CD14-positive monocyte (primary cell): ENCODE data around the gene ASPA. TPM values are rescaled to one million over a fixed set of nuclear protein-coding genes. Genes with fewer than 3 reads are reported as not detected.

ENCODE experiments used
- DNase-seq, 3 donors: peaks; one replicate each; pipeline ENCODE4 v3.0.0-alpha.2; 2011 to 2022
- H2AFZ ChIP-seq: 2 replicates; pipeline ENCODE4 v1.6.0; 2012; ENCODE audit warnings: mild to moderate bottlenecking, low read depth, low read length, inconsistent platforms; ENCODE audit not compliant: insufficient read depth, poor library complexity, severe bottlenecking
- H3K27ac ChIP-seq, 2 donors: 1 replicate in 1 of 2; 2 replicates in 1 of 2; pipeline ENCODE4 v1.5.1; 2012 to 2013; ENCODE audit warnings: low read length in 2 of 2, control low read depth in 1 of 2, inconsistent platforms in 1 of 2, low read depth in 1 of 2, mild to moderate bottlenecking in 1 of 2
- H3K27me3 ChIP-seq, 2 donors: one replicate each; pipeline versions ENCODE4 v1.6.0 to v1.6.1; 2011 to 2013; ENCODE audit warnings: low read length in 2 of 2; ENCODE audit not compliant: control insufficient read depth in 2 of 2, insufficient read depth in 2 of 2
- H3K36me3 ChIP-seq, 2 donors: replicated peaks in 1 of 2; 1 replicate in 1 of 2; 2 replicates in 1 of 2; pipeline versions ENCODE4 v1.5.1 to v1.6.1; 2012 to 2013; ENCODE audit warnings: low read length in 2 of 2, control low read depth in 1 of 2, inconsistent platforms in 1 of 2, mild to moderate bottlenecking in 1 of 2; ENCODE audit not compliant: insufficient read depth in 2 of 2, control insufficient read depth in 1 of 2
- H3K4me1 ChIP-seq, 2 donors: 1 replicate in 1 of 2; 2 replicates in 1 of 2; pipeline versions ENCODE4 v1.5.1 to v1.6.1; 2012 to 2013; ENCODE audit warnings: low read length in 2 of 2, control low read depth in 1 of 2, inconsistent platforms in 1 of 2, mild to moderate bottlenecking in 1 of 2, moderate library complexity in 1 of 2; ENCODE audit not compliant: insufficient read depth in 2 of 2, control insufficient read depth in 1 of 2
- H3K4me2 ChIP-seq: replicated peaks from 2 replicates; pipeline ENCODE3; 2012; ENCODE audit warnings: low read length, moderate library complexity, mild to moderate bottlenecking; ENCODE audit not compliant: poor library complexity, severe bottlenecking; ENCODE audit errors: extremely low read depth
- H3K4me3 ChIP-seq, 3 experiments: fragments of 200-600 bp in 1 of 3; sonication (generic) in 1 of 3; replicated peaks in 1 of 3; 1 replicate in 2 of 3; 2 replicates in 1 of 3; pipeline ENCODE4 v1.5.1; 2011 to 2013; ENCODE audit warnings: low read length in 3 of 3, mild to moderate bottlenecking in 3 of 3, control low read depth in 2 of 3, low read depth in 2 of 3, inconsistent platforms in 1 of 3, moderate library complexity in 1 of 3
- H3K79me2 ChIP-seq: 2 replicates; pipeline ENCODE4 v1.6.0; 2012; ENCODE audit warnings: mild to moderate bottlenecking, control low read depth, inconsistent platforms, low read length, moderate library complexity; ENCODE audit not compliant: insufficient read depth
- H3K9ac ChIP-seq: 2 replicates; pipeline ENCODE4 v1.6.0; 2017; ENCODE audit warnings: low read length, mild to moderate bottlenecking; ENCODE audit not compliant: insufficient read depth, poor library complexity, severe bottlenecking
- H3K9me3 ChIP-seq, 2 donors: replicated peaks in 1 of 2; 1 replicate in 1 of 2; 2 replicates in 1 of 2; pipeline versions ENCODE4 v1.5.1 to v1.6.1; 2012 to 2013; ENCODE audit warnings: low read length in 2 of 2, control low read depth in 1 of 2; ENCODE audit not compliant: control insufficient read depth in 1 of 2, insufficient read depth in 1 of 2
- H4K20me1 ChIP-seq: 2 replicates; pipeline ENCODE4 v1.6.0; 2012; ENCODE audit warnings: mild to moderate bottlenecking, low read length, control low read depth, moderate library complexity; ENCODE audit not compliant: insufficient read depth
- H3K27ac Mint-ChIP-seq, 7 donors: one replicate each; pipeline ENCODE4 v1.8.0; 2020; ENCODE audit warnings: mild to moderate bottlenecking in 7 of 7, mixed read lengths in 7 of 7, moderate library complexity in 6 of 7, inconsistent platforms in 2 of 7
- H3K27me3 Mint-ChIP-seq, 3 donors: one replicate each; pipeline ENCODE4 v1.8.0; 2021 to 2022; ENCODE audit warnings: low read depth in 3 of 3, mild to moderate bottlenecking in 3 of 3, mixed read lengths in 3 of 3, moderate library complexity in 3 of 3, inconsistent platforms in 1 of 3
- H3K36me3 Mint-ChIP-seq, 2 donors: one replicate each; pipeline ENCODE4 v1.8.0; 2020; ENCODE audit warnings: mixed read lengths in 2 of 2, inconsistent platforms in 1 of 2, mild to moderate bottlenecking in 1 of 2
- H3K4me1 Mint-ChIP-seq: one replicate; pipeline ENCODE4 v1.8.0; 2020; ENCODE audit warnings: mild to moderate bottlenecking, mixed read lengths
- H3K4me3 Mint-ChIP-seq, 2 donors: one replicate each; pipeline ENCODE4 v1.8.0; 2020; ENCODE audit warnings: mild to moderate bottlenecking in 2 of 2, mixed read lengths in 2 of 2, moderate library complexity in 1 of 2
- H3K9me3 Mint-ChIP-seq, 7 donors: one replicate each; pipeline ENCODE4 v1.8.0; 2020 to 2022; ENCODE audit warnings: mixed read lengths in 7 of 7, mild to moderate bottlenecking in 6 of 7, moderate library complexity in 6 of 7, inconsistent platforms in 2 of 7
- CTCF ChIP-seq: fragments of 200-600 bp; IDR thresholded peaks from one replicate; pipeline ENCODE4 v1.8.0; 2022; ENCODE audit warnings: antibody characterized with exemption, mild to moderate bottlenecking
- WGBS: methylation state at CpG from one replicate; pipeline ENCODE4 v1.1.5; 2013; ENCODE audit warnings: missing lambda C conversion rate; ENCODE audit not compliant: insufficient coverage; 5-methylcytosine and 5-hydroxymethylcytosine counted together
- intact Hi-C, 2 donors: fragments of 100-400 bp; cut with micrococcal nuclease; formaldehyde crosslinking; loops; one replicate each; pipeline versions ENCODE4 v1.15.0 to v1.15.1; 2023
- polyA plus RNA-seq, 3 donors: library from polyadenylated mRNA; depleted of rRNA in 1 of 3; unstranded in 2 of 3; stranded (reverse) in 1 of 3; fragments of 300-500 nt in 2 of 3; fragments of >200 nt in 1 of 3; fragmentation: Illumina TruSeq in 2 of 3; gene quantifications; 1 replicate in 2 of 3; 2 replicates in 1 of 3; pipeline ENCODE4 v1.2.3, GENCODE V29; 2012 to 2021

The ASPA gene
- polyA plus RNA-seq, 3 donors = not detected

DNA sequence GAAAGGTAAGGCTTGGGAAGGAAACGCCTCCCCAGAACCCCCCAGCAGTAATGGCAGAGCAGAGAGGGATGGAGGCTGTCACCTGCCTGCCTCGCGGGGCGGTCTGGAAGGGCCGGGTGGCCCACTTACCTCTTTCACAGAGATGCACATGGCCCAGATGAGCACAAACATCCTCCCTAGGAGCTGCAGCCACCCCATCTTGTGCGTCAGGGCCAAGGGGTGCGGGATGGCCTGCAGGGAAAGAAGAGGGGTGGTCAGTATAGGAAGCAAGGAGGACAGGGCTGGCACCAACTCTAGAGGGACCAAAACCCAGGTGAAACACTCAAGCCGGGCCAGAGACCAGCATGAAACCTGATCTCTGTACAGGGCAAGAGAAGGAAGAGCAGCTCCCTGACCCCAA is 52.1 kb downstream of the ASPA start:
- H3K4me1 Mint-ChIP-seq = no peaks in the 10 kb centered on the region
- Histone ChIP-seq H3K9ac (no peak overlapping the region), H3K27ac (no peak overlapping the region), H3K4me2 (no peak overlapping the region), H2AFZ (no peak overlapping the region), H4K20me1 (no peaks in the 10 kb centered on the region), H3K79me2 (no peaks in the 10 kb centered on the region), H3K4me3 (no peak overlapping the region), H3K27me3 (no peaks in the 10 kb centered on the region), H3K36me3 (no peaks in the 10 kb centered on the region), H3K9me3 (no peaks in the 10 kb centered on the region), H3K4me1 (no peaks in the 10 kb centered on the region)
- intact Hi-C loops = no loop called here
- H3K4me3 Mint-ChIP-seq = no peak overlapping the region
- H3K27ac Mint-ChIP-seq = no peak overlapping the region
- DNase-seq = no peak
- H3K9me3 Mint-ChIP-seq = no peaks in the 10 kb centered on the region
- H3K36me3 Mint-ChIP-seq = no peaks in the 10 kb centered on the region
- H3K27me3 Mint-ChIP-seq = peaks cover 0 to 8% (median 6%) of the 10 kb centered on the region in 3 donors
- 100% methylated on average over 3 of the region's 8 CpGs for WGBS
- TF ChIP-seq CTCF = no peak

GRCh38 chr17:3528403-3528851 is 52.6 kb downstream of the ASPA start:
- no peaks in the 10 kb centered on the region for H3K36me3 Mint-ChIP-seq
- H3K27me3 ChIP-seq = no peaks in the 10 kb centered on the region
- DNase-seq = no peak
- no peak overlapping the region for H3K9ac ChIP-seq
- 82% methylated on average over 11 of the region's 14 CpGs for WGBS
- no peak overlapping the region for H3K4me2 ChIP-seq
- H3K4me1 ChIP-seq = no peaks in the 10 kb centered on the region
- intact Hi-C loops = no loop called here
- no peaks in the 10 kb centered on the region for H3K4me1 Mint-ChIP-seq
- H3K4me3 Mint-ChIP-seq = no peak overlapping the region
- no peak overlapping the region for H3K4me3 ChIP-seq
- H3K9me3 ChIP-seq = no peaks in the 10 kb centered on the region
- H3K79me2 ChIP-seq = no peaks in the 10 kb centered on the region
- H3K27me3 Mint-ChIP-seq = peaks cover 0 to 8% (median 6%) of the 10 kb centered on the region in 3 donors
- H3K27ac Mint-ChIP-seq = no peak overlapping the region
- H4K20me1 ChIP-seq = no peaks in the 10 kb centered on the region
- peaks cover 0 to 2% (median 0%) of the 10 kb centered on the region in 7 donors for H3K9me3 Mint-ChIP-seq
- TF ChIP-seq CTCF = no peak
- no peak overlapping the region for H3K27ac ChIP-seq
- H3K36me3 ChIP-seq = no peaks in the 10 kb centered on the region
- no peak overlapping the region for H2AFZ ChIP-seq
